ENCODE measurements around the gene CACNA1A.

- no peak for TF ChIP-seq CTCF (IDR thresholded peaks at IDR 0.05; ENCODE audit: insufficient read depth, low read length)
- TF ChIP-seq GABPA (IDR thresholded peaks at IDR 0.05; ENCODE audit: low read depth): no peak
- TF ChIP-seq POLR2AphosphoS5 (IDR thresholded peaks at IDR 0.05; ENCODE audit: low read depth): no peak
These were observed 336.5 kb downstream of the CACNA1A start for GRCh38 chr19:13169769-13170168.
